ENCODE data around the gene RASSF1.
"Not testable (repeated sequence)": the region's sequence is repeated elsewhere in the genome, so short reads cannot be mapped to it uniquely, and the experiment has no call there.

The RASSF1 gene

GRCh38 chr3:50284121-50284520, 56.5 kb downstream of the RASSF1 start:
- not testable (repeated sequence) for DNase-seq (ENCODE audit: low spot score)
